ENCODE results near the gene DRD5.

GRCh38 chr4:9771034-9771433 lies 10.4 kb upstream of the DRD5 start:
- no peak for TF ChIP-seq EZH2 (IDR thresholded peaks at IDR 0.05; ENCODE audit: insufficient read depth, poor library complexity, severe bottlenecking)
- TF ChIP-seq EZH2phosphoT487 (IDR thresholded peaks at IDR 0.05; ENCODE audit: insufficient read depth, low read depth): no peak

All from GM23248 (cell line).